HG03095 (cell line): ENCODE data around the gene TLE6.
"Not testable (repeated sequence)": the region's sequence is repeated elsewhere in the genome, so short reads cannot be mapped to it uniquely, and the experiment has no call there.

Experiments used
- ATAC-seq: cut with Tn5 transposase; IDR thresholded peaks from one replicate; pipeline ENCODE4 v1.9.1; 2021; ENCODE audit warnings: moderate library complexity; ENCODE audit not compliant: unreplicated experiment

Gene TLE6

DNA sequence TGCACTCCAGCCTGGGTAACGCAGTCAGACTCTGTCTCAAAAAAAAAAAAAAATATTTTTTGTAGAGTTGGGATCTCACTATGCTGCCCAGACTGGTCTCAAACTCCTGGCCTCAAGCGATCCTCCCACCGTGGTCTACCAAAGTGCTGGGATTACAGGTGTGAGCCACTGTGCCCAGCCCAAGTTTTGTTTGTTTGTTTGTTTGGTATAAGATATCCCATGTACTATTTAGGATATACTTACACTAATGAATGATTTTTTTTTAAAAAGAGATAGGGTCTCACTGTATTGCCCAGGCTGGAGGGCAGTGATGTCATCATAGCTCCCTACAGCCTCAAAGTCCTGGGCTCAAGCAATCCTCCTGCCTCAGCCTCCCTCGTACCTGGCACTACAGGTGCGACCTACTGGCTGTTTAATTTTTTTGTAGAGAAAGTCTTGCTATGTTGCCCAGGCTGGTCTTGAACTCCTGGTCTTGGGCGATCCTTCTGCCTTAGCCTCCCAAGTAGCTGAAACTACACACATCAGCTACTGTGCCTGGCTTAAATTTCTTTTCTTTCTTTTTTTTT lies 24.0 kb downstream of the TLE6 start:
- no peak for ATAC-seq

DNA sequence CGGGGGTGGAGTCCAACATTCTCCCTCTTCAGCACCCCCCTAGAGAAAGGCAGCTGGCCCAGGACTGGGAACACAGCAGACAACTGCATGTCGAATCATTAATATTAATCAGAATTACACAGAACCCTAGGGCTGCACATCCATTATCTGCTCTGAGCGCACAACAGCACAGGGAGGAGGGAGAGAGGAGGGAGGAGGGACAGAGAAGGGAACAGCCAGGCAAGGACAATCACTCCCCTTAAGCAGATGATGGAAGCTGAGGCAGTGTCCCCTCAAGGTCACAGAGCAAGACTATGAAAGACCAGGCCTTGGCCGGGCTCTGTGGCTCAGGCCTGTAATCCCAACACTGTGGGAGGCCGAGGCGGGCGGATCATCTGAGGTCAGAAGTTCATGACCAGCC lies 25.7 kb downstream of the TLE6 start:
- no peak for ATAC-seq

DNA sequence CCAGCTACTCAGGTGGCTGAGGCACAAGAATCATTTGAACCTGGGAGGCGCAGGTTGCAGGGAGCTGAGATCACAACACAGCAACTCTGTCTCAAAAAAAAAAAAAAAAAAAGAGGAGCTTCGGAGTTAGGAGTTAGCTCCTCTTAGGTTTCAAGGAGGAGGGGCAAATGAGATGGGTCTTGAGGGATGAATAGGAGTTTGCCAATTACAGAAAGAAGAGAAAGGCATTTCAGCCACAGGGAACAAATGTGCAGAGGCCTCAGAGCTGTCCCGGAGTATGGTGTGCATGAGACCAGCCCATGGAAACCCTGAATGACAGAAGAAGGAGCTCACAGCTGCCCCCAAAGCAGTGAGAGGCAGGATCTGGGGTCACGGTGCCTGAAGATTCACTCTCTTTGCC lies 27.2 kb downstream of the TLE6 start:
- no peak for ATAC-seq

DNA sequence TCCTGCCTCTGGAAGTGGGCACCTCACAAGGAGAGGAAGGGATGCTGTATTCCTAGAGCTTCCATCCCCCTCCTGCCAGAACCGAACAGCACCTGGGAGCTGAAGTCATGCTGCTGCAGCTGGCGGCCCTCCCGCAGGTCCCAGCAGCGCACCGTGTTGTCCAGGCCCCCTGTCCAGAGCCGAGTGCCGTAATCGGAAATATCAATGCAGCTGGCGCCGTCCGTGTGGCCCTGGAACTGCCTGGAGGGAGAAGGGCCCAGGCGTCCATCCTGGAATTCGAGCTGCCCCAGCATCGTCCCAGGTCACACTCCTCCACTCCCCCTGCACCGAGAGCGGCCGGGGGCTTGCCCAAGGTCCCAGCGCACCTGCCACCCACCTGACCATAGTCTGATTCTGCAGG lies 28.0 kb downstream of the TLE6 start:
- ATAC-seq: no peak

DNA sequence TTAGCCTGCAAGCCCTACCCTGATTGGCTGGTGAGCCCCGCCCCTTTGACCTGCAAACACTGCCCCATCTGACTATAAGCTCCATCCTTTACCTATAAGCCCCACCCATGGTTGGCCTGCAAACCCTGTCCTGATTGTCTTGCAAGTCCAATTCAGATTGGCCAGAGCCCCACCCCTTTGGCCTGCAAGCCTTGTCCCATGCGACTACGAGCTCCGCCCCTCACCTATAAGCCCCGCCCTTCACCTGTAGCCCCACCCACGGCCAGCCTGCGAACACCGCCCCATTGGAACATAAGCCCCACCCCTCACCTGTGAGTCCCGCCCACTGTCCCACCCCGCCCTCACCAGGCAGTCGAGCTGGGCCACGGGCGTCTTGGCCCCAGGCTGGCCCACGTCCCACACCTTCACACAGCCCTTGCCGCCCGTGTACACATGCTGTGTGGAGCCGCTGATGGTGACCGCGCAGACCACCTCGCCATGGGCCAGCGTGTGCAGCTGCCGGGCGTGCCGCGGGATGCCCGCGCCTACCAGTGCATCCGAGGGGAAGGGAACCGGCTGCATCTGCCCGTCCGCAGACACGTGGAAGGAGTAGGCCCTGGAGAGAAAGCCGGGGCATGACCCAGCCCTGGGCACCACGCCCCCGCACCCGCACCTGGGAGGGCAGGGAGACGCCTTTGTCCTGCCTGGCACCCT lies 28.9 kb downstream of the TLE6 start:
- no peak for ATAC-seq

DNA sequence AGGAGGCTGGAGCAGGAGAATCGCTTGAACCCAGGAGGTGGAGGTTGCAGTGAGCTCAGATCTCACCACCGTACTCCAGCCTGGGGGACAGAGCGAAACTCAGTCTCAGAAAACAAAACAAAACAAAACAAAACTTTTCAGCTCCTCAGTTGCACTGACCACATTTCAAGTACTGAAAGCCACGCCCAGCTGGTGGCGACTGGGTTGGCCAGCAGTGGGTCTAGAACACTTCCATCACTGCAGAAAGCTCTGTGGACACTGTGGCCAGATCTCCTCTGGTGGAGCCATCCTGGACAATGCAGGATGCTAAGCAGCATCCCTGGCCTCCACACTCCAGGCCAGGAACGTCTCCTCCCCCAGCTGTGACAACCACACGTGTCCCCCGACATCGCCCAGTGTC lies 30.6 kb downstream of the TLE6 start:
- no peak for ATAC-seq

DNA sequence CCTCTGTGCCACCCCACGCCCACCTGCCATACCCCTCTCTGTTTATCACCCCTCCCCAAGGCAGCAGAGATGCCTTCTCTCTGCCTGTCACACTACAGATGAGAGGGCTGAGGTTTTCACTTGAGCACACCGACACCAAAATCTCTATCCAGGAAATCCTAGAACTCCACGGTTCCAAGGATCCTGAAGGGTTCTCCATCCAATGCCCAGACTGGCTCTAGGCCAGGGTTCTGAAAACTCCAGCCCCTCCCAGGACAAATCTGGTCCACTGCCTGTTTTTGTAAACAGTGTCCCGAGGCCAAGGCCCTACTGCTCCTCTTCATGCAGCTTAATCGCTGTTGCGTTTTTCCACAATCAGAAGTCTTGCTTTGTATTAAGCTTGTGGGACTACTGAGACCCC lies 31.6 kb downstream of the TLE6 start:
- ATAC-seq: no peak

DNA sequence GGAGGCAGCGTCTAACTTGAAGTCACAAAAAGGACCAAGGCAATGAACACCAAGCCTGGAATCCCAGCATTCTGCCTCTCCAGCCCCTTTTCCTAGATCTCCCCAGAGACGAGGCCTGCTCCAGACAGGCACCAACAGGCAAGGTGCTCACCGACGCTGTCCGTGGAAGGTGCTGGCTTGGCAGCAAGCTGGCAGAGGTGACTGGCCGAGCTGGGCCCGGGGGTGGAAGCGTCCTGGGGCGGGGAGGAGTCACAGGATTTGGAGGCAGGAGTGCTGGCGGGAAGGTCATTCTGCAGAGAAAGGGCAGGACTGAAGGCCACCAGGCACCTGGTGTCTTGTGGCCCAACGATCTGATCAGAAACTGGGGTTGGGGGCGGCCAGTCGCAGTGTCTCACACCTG lies 33.5 kb downstream of the TLE6 start:
- ATAC-seq: no peak

DNA sequence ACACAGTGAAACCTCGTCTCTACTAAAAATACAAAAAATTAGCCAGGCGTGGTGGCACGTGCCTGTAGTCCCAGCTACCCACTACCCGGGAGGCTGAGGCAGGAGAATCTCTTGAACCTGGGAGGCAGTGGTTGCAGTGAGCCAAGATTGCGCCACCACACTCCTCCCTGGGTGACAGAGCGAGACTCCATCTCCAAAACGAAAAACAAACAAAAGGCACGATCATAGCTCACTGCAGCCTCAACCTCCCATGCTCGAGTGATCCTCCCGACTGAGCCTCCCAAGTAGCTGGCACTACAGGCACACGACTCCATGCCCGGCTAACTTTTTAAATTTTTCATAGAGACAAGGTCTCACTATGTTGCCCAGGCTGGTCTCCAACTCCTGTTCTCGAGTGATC lies 34.7 kb downstream of the TLE6 start:
- ATAC-seq: not testable (repeated sequence)

DNA sequence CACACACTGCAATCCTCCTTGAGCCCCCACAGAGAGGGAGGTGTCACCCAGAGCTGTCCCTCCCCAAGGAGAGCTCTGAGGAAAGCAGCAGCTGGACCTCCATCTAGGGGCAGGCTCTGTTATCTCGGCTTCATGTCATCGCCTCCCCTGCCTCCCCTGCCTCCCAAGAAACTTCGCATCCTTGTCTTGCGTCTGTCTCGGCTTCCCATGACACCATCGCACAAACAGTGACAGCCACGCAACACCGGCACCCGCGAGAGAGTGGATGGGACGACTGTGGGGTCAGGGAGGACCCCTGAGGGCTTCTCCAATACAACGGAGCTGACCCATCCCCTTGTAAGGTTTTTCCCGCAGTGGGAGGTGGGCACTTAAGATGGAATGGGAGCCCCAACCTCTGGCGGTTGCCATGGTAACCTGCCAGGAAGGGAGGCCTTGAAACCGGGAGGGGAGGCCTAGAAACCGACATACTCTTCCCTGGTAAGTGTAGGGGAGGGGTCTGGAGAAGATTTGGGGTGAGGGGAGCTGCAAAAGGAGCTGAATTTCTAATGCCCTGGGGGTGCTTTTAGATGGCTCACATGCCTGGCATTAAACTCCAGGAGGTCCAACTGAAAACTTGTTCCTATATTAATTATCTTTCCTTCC lies 35.4 kb downstream of the TLE6 start:
- ATAC-seq: no peak

DNA sequence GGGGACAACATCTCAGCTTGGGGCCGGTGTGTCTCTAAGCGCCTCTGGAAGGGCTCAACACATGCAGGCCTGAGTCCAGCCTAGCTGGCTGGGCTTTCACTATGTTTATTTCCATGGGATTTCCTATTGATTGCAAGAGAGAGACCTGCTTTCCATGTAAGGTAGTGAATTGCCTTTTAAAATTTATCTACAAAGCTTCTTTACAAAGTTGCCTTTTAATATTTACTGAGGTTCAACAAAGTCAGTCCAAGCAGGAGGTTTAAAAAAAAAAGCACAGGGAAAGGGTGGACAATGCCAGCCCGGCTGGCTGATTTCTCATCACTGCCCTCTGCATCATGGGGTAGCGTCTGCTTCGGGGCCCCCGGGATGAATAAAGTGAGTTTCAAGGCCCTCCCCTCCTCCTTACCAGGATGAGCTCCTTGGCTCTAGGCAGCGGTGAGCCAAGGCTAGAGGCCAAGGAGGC lies 35.9 kb downstream of the TLE6 start:
- ATAC-seq: no peak

DNA sequence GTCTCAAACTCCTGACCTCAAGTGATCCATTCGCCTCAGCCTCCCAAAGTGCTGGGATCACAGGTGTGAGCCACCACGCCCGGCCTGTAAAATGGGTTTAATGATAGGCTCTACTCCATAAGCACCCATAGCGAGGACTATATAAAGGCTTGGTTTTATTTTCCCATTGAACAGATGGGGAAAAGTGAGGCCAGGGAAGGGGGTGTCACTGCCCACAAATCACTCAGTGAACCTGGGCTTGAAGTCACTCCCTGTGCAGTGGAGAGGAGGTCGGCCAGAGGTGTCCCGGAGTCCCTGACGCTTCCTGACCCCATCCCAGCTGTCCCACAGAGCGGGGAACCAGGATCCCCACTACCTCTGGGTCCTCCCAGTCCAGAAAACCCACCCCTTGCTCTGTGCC lies 36.8 kb downstream of the TLE6 start:
- no peak for ATAC-seq

DNA sequence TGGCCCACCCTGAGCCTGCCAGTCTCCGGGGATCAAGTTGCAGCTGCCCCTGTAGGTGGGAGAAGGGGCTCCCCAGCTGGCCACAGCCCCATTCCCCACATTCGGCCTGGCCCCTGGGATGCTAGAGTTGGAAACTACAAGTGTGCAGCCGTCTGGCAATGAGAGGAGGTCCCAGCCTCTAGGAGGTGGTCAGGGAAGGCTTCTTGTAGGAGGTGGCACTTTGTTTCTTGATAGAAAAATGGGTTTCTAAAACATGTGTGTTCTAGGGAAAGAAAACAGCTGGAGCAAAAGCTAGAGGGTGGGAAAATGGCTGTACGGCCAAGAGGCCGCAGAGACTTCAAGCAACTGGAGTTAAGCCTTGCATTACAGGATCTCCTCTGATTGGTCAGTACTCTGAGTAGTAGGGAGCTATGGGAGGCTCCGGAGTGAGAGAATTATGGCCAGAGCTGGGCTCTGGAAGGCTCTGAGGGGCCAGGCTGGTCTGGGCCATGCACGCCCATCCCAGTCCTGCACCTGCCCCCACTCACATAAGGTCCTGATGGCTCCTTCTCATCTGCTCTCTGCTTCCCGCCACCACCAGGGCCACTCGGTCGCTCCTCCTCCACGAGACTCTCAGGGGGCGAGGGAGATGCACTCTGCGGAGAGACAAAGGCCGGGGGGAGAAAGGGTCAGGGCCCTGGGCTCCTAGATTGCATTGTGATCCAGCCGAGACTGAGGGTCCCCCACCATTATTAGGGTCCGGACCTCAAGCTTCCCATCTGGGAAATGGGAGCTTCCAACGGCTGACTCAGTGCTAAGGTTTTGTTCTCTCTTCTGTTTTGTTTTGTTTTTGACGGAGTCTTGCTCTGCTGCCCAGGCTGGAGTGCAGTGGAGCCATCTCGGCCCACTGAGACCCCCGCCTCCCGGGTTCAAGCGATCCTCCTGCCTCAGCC lies 38.0 kb downstream of the TLE6 start:
- ATAC-seq: no peak

DNA sequence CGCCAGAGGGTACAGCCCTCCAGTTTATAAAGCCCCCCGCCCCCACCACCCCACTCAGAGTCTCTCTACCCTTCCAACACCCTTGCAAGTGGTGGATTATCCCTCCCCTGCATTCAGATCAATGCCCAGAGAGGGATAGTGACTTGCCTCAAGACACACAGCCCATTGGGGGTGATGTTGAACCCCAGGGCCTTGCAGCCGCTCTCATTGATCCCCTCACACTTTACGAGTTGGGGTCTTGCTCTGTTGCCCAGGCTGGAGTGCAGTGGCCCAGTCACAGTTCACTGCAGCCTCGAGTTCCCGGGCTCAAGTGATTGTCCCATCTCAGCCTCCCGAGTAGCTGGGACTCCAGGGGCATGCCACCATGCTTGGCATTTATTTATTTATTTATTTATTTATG lies 40.6 kb downstream of the TLE6 start:
- no peak for ATAC-seq

DNA sequence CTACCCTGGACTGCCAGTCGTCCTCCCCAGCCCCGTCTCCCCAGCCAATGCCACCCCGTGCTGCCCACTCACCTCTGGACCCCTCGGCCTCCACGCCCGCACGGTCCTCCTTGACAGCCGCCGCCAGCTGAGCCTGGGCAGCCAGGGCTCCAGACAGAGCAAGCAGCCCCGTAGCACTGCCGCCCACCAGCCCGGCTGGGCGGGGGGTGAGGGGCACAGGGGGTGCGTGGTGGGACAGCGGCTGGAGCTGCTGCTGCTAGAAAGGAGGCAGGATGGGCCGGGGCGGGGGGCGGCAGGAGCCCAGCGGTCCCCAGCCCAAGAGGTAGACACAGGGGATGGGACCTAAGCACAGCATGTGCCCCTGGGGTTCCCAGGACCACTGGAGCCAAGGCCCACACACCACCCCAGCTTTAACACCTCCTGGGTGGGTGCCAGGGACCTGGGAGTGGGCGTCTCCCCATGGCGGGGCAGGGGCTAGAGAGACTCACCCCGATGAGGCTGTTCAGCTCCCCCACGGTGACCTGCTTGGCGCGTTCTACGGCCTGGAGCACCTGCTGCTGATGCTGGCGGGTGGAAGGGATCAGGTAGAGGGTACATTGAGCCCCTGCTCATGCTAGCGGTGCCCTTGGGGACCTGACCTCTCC lies 42.0 kb downstream of the TLE6 start:
- no peak for ATAC-seq

DNA sequence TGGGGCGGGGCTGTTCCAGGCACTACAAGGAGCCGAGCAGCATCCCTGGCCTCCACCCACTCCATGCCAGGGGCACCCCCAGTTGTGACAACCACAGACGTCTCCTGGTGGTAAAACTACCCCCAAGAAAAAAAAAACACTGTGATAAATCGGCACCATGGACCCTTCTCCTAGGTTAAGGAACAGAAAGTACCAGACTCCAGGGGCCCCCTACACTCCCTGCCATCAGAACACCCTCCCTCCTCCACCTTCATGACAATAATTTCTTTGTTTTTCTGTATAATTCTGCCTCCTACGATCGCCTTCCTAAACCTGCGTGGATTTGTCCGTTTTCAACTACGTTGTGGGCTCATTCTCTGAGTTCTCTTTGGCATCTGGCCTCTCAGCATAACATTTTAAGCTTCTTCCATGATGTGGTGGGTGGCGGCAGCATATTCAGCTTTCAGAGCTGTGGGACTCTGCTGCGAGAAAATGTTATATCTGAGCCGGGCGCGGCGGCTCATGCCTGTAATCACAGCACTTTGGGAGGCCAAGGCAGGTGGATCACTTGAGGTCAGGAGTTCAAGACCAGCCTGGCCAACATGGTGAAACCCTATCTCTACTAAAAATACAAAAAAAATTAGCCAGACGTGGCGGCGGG lies 43.1 kb downstream of the TLE6 start:
- no peak for ATAC-seq

DNA sequence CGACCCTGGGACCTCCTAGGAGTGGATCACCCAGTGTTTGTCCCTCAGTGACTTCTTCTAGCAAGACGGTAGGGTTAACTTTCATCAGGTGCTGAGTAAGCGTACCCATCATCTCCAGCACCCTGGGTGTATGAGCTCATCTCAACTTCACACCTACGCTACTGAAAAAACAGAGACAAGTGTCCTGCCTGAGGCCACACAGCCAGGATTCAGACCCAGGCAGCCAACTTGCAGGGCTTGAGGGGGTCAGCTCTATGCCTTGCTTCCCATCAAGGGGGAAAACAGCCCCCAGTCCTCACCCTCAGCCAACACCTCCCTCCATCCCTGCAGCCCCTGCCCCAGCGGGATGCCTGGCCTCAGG lies 47.1 kb downstream of the TLE6 start:
- no peak for ATAC-seq

DNA sequence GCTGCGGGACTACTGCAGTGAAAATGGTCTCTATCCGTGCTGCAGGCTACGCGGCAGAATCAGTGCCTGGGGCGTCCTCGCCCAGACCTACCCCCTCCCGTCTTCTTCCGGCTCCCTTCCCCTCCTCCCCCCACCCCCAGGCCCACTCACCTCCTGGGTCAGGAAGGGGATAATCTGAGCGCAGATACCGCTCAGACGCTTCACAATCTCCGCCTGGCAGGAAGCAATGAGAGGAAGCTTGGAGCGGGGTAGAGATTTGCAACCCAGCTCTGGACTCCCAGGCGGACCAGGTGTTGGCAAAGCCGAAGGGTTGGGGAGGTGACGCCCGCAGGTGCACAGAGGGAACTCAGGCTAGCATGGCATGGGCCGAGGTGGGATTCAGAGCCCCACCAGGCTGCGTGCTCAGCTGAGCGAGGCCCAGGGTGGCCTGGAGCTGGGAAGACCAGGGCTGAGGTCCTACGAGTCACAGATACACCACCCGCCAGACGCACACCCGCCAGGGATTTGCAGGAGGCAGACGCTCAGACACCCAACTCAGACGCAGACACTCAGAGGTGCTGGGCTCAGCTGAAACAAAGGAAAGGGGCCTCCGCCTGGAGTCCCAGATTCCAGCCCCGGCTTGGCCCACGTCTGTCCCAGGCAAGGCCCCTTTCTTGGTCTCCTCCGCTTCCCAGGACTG lies 47.6 kb downstream of the TLE6 start:
- ATAC-seq: no peak

DNA sequence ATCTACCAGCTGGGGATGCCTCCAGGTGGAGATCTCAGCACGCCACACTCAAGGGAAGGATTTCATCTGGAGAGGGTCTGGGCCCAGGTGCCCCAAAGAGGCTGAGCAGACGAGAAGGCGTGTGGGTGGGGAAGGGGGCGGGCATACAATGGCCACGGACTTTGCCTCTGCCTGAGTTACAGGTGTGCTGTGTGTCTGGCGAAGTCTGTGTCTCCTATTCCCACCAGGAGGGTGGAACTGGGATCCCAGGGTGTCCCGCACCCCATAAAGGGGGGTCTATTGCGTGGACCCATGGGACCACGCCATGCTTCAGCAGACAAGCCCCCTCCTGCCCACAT lies 48.2 kb downstream of the TLE6 start:
- no peak for ATAC-seq

DNA sequence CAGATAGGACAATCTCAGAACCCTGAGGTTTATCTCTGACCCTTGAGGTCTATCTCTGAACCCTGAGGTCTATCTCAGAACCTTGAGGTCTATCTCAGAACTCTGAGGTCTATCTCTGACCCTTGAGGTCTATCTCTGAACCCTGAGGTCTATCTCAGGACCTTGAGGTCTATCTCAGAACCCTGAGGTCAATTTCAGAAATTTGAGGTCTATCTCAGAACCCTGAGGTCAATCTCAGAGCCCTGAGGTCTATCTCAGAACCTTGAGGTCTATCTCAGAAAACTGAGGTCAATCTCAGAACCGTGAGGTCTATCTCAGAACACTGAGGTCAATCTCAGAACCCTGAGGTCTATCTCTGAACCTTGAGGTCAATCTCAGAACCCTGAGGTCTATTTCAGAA lies 49.4 kb downstream of the TLE6 start:
- no peak for ATAC-seq
